HEK293T (cell line): ENCODE results near the gene DMWD.

ENCODE experiments used
- CTCF ChIA-PET: fragments of 350-600 bp; formaldehyde crosslinking; extraction: SDS; loops from one replicate; lab custom pipeline; 2021; ENCODE audit warnings: antibody characterized with exemption, inconsistent platforms; lab: Yijun Ruan, JAX
- POLR2A ChIA-PET: fragments of 350-600 bp; formaldehyde crosslinking; extraction: SDS; loops from one replicate; lab custom pipeline; 2020; ENCODE audit warnings: antibody characterized with exemption, inconsistent platforms; lab: Yijun Ruan, JAX
- DNase-seq: peaks from one replicate; pipeline ENCODE4 v3.0.0; 2012; ENCODE audit warnings: mixed read lengths; ENCODE audit errors: extremely low spot score
- ARNT ChIP-seq: fragments of 450-650 bp; IDR thresholded peaks from 2 replicates; pipeline ENCODE4 v1.6.1; 2017; ENCODE audit warnings: mild to moderate bottlenecking
- BHLHE40 ChIP-seq: fragments of 450-650 bp; IDR thresholded peaks from 2 replicates; pipeline ENCODE4 v1.6.1; 2016; ENCODE audit warnings: mild to moderate bottlenecking, moderate library complexity, borderline replicate concordance
- CTBP1 ChIP-seq: fragments of 450-650 bp; IDR thresholded peaks from 2 replicates; pipeline ENCODE4 v1.6.1; 2016; ENCODE audit warnings: borderline replicate concordance
- ELF4 ChIP-seq: fragments of 450-650 bp; IDR thresholded peaks from 2 replicates; pipeline ENCODE4 v1.6.1; 2017; ENCODE audit warnings: antibody characterized with exemption
- FOXA1 ChIP-seq: fragments of 450-650 bp; IDR thresholded peaks from 2 replicates; pipeline ENCODE4 v1.6.1; 2016; ENCODE audit warnings: mild to moderate bottlenecking
- FOXK2 ChIP-seq: fragments of 450-650 bp; IDR thresholded peaks from 2 replicates; pipeline ENCODE4 v1.6.1; 2016; ENCODE audit warnings: mild to moderate bottlenecking
- FOXM1 ChIP-seq: fragments of 450-650 bp; IDR thresholded peaks from 2 replicates; pipeline ENCODE4 v1.6.1; 2017; ENCODE audit warnings: mild to moderate bottlenecking, borderline replicate concordance
- HDGF ChIP-seq: fragments of 450-650 bp; IDR thresholded peaks from 2 replicates; pipeline ENCODE4 v1.6.1; 2017; ENCODE audit warnings: antibody characterized with exemption, borderline replicate concordance
- L3MBTL2 ChIP-seq: fragments of 450-650 bp; conservative IDR thresholded peaks from 2 replicates; pipeline ENCODE4 v1.6.1; 2016; ENCODE audit warnings: mild to moderate bottlenecking
- LEF1 ChIP-seq: fragments of 450-650 bp; IDR thresholded peaks from 2 replicates; pipeline ENCODE4 v1.6.1; 2017; ENCODE audit warnings: mild to moderate bottlenecking, borderline replicate concordance
- NFRKB ChIP-seq: fragments of 450-650 bp; IDR thresholded peaks from 2 replicates; pipeline ENCODE4 v1.6.1; 2016; ENCODE audit warnings: mild to moderate bottlenecking, moderate library complexity
- SP1 ChIP-seq: fragments of 450-650 bp; IDR thresholded peaks from 2 replicates; pipeline ENCODE4 v1.6.1; 2017
- SUZ12 ChIP-seq: fragments of 450-650 bp; IDR thresholded peaks from 2 replicates; pipeline ENCODE4 v1.6.1; 2016; ENCODE audit warnings: mild to moderate bottlenecking
- TARDBP ChIP-seq: fragments of 450-650 bp; IDR thresholded peaks from 2 replicates; pipeline ENCODE4 v1.6.1; 2016
- ZNF384 ChIP-seq: fragments of 450-650 bp; IDR thresholded peaks from 2 replicates; pipeline ENCODE4 v1.6.1; 2016
- TF ChIP-seq, protein P1 (sequence below): fragments of 450-650 bp; IDR thresholded peaks from 2 replicates; pipeline ENCODE4 v1.6.1; 2016

DMWD gene

DNA sequence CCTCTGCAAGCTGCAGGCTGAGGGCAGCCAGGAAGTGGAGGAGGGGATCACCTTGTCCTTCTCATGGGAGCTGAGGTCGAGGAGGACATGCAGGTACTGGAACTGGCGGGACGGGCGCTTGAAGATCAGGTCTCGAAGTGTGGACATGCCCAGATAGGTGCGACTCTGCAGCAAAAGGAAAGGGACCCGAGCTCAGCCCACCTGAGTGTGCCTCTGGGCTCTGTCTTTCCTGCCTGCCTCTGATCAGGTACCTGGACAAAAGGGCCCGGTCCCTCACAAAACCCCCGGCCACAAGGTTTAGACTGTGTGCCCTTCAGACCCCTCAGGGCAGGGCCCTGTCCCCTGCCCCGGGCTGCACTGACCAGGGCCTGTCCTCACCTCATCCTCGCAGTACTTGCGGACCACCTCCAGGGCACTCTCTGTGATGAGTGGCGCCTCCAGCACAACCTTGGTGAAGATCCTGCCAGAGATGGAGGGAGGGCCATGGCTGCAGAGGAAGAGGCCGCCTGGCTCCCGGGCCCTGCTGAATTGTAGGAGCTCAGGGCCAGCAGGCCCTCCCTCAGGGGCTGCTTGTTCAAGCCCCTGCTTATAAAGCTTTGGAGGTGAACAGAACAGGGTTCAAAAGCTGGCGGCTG, 34.9 kb upstream of the DMWD start:
- no peak for DNase-seq
- no peak for TF ChIP-seq LEF1
- TF ChIP-seq HDGF: no peak
- TF ChIP-seq FOXM1: no peak
- no peak for TF ChIP-seq ZNF384
- TF ChIP-seq FOXK2: no peak
- TF ChIP-seq L3MBTL2: no peak
- no peak for TF ChIP-seq ELF4
- TF ChIP-seq SUZ12: no peak
- no peak for TF ChIP-seq SP1
- TF ChIP-seq TARDBP: no peak
- TF ChIP-seq FOXA1: no peak
- no peak for TF ChIP-seq CTBP1
- TF ChIP-seq, protein P1, sequence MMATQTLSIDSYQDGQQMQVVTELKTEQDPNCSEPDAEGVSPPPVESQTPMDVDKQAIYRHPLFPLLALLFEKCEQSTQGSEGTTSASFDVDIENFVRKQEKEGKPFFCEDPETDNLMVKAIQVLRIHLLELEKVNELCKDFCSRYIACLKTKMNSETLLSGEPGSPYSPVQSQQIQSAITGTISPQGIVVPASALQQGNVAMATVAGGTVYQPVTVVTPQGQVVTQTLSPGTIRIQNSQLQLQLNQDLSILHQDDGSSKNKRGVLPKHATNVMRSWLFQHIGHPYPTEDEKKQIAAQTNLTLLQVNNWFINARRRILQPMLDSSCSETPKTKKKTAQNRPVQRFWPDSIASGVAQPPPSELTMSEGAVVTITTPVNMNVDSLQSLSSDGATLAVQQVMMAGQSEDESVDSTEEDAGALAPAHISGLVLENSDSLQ: no peak
- TF ChIP-seq BHLHE40: no peak
- no peak for TF ChIP-seq NFRKB
- no peak for TF ChIP-seq ARNT
- POLR2A ChIA-PET: interaction anchor here (2.1 kb wide), 1 partner anchor 36 kb away, joined by 8 read pairs; the partner anchor contains the start of gene SYMPK
- CTCF ChIA-PET: interaction anchor here (1.7 kb wide), 1 partner anchor 10 kb away, joined by 6 read pairs; no protein-coding TSS in a partner anchor

DNA sequence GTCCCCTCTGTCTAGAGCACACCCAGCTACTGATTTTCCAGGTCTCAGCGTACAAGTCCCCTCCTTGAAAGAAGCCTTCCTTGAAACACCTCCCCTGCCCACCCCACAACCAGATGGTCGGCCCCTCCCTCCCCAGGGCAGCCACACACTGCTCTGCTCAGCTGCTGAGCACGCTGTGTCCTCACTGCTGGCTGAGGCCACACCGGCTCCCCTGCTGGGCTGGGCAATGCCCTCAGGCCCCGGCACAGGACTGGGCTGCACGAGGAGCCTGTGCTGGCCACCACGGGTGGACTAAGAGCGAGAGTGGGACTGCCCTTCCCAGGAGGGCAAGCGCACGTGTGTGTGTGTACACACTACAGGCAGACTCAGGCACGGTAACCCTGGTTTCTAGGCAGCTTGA, 34.3 kb upstream of the DMWD start:
- TF ChIP-seq BHLHE40 (no peak), ARNT (no peak), FOXM1 (no peak), NFRKB (no peak), ELF4 (no peak)
- TF ChIP-seq, protein P1: no peak
- POLR2A ChIA-PET: interaction anchor here (2.1 kb wide), 1 partner anchor 36 kb away, joined by 8 read pairs; the partner anchor contains the start of gene SYMPK
- DNase-seq: no peak
- CTCF ChIA-PET: no interaction called here

DNA sequence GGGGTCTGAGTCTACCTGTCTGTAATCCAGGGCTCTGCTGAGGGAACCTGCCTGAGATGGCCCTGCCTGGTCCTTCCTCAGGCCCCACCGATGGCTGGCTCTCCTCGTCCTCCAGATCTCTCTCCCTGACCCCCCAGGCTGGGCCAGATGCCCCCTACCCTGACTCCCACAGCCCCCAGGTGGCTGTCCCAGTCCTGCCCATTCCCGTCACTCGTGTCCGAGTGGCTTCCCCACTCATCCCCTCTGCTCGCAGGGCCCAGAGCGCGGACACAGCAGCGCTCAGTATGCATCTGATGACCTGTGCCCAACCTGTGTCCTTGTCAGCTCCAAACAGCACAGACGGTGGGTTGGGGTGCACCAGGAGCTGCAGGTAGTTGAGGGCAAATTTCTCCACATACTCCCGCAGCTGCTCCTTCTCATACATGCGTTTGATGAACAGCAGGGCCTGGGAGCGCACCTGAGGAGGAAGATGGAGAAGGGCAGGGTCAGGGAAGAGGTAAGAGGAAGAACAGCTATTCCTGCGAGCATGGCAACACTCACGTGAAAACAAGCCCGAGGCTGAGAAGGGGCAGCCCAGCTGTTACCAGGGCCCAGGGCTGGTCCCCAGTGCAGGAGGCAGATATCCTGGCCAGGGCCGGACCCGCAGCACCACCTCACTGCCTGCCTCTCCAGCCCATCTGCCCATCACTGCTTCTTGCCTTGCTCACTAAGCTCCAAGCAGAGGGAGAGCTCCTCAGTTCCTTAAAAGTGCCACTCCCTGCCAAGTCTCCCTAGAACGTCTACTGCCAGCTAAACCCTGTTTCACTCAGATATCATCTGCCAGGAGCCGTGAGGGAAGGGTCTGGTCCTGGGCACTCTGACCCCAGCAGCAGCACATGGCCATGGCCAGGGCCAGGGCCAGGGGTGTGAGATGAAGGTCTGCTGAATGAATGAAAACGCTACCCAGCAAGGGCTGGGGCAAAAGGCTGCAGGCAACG, 33.6 kb upstream of the DMWD start:
- CTCF ChIA-PET: interaction anchor here (1.2 kb wide), 1 partner anchor 9 kb away, joined by 7 read pairs; no protein-coding TSS in a partner anchor
- POLR2A ChIA-PET: interaction anchor here (2.1 kb wide), 1 partner anchor 37 kb away, joined by 8 read pairs; the partner anchor contains the start of gene SYMPK
- no peak for TF ChIP-seq ZNF384
- no peak for DNase-seq

DNA sequence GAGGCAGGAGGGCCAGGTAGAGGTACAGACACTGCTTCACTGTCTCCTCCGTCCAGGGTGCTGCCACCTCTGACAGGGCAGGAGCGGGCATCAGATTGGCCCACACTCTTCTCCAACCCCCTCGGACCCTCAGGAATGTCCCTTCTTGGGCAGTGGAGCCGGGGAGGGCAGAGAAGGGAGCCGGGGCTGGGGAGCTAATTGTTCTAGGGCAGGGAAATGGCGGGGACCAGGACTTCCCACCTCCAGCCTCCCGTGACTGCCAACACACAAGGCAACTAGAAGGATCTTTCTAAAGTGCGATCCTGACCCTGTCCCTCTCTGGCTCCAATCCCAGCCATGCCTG, 32.6 kb upstream of the DMWD start:
- DNase-seq: no peak
- POLR2A ChIA-PET: no interaction called here
- CTCF ChIA-PET: interaction anchor here (1.2 kb wide), 1 partner anchor 8 kb away, joined by 7 read pairs; no protein-coding TSS in a partner anchor
- TF ChIP-seq FOXM1 (no peak), FOXK2 (no peak), ELF4 (no peak)

DNA sequence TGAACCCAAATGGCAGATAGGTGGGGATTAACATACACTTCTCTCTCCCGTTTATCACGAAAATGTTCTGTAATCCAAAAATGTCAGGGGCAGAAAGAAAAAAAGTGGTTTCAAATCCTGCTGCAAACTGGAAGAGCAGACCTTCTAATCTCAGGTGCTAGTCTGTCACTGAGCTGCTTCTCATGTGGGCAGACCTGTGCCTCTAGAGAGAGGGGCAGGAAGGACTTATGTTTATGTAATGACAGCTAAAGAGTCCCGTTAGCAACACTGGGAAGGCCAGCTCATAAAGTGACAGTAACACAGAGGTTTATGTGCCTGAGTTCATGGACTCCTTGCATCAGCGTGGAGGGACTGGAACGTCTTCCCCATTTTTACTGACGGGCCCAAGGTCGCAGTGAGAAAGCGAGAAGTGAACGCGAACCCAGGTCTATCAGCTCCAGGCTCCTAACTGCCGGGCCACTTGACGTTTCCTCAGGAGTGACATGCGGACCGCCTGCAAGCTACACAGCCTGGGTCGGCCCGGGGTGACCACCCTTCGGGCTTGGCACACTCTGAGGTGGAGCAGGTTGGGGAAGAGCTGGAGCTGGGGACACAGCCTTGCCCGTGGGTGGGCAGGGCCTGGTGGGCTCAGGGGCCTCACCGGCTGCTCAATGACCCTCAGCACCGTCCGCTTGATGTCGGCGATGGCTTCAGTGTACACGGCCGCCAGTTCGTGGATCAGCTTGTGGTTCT, 32.1 kb upstream of the DMWD start:
- DNase-seq: no peak
- TF ChIP-seq FOXM1 (no peak), FOXA1 (no peak), HDGF (no peak)
- ChIA-PET POLR2A (interaction anchor here (0.8 kb wide), 1 partner anchor 39 kb away, joined by 5 read pairs; the partner anchor contains the start of gene SYMPK), CTCF (interaction anchor here (1.2 kb wide), 1 partner anchor 8 kb away, joined by 7 read pairs; no protein-coding TSS in a partner anchor)

DNA sequence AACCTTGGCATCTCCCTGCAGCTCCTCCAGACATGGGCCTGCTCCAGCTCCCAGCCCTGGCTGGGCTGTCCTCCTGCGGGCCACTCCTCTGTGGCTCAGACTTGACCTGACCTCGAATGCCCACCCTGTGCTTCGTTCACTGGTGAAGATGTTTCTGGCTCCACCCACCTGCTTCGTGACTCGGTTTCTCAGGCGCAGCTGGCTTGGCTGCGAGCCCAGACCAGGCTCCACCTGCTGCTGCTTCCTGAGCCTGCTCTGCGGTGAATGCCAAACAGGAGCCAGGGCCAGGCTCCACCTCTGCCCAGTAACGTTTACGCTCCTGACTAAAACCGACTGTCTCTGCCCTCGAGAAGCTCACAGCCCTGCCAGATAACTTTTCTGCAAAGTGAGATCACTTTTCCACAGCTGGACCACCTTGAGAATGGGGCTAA, 31.4 kb upstream of the DMWD start:
- ChIA-PET CTCF (no interaction called here), POLR2A (interaction anchor here (0.8 kb wide), 1 partner anchor 39 kb away, joined by 5 read pairs; the partner anchor contains the start of gene SYMPK)
- DNase-seq: no peak
- TF ChIP-seq ARNT (no peak), SUZ12 (no peak), SP1 (no peak), LEF1 (no peak), L3MBTL2 (no peak), ZNF384 (no peak), FOXK2 (no peak), ELF4 (no peak), CTBP1 (no peak), HDGF (no peak), BHLHE40 (no peak), NFRKB (no peak), FOXA1 (no peak), TARDBP (no peak), FOXM1 (no peak)
- TF ChIP-seq, protein P1: no peak
